GM12873 (cell line): ENCODE data around the gene SLC10A1.

Experiments used
- TF ChIP-seq, protein P1 (sequence below): IDR thresholded peaks from 2 replicates; pipeline ENCODE4 v1.5.1; 2012; ENCODE audit warnings: low read depth, mild to moderate bottlenecking, moderate library complexity, low read length, control low read depth; ENCODE audit not compliant: insufficient read depth; ENCODE audit errors: missing control alignments

The SLC10A1 gene

GRCh38 chr14:69808919-69809808 lies 12.1 kb upstream of the SLC10A1 start:
- TF ChIP-seq, protein P1, sequence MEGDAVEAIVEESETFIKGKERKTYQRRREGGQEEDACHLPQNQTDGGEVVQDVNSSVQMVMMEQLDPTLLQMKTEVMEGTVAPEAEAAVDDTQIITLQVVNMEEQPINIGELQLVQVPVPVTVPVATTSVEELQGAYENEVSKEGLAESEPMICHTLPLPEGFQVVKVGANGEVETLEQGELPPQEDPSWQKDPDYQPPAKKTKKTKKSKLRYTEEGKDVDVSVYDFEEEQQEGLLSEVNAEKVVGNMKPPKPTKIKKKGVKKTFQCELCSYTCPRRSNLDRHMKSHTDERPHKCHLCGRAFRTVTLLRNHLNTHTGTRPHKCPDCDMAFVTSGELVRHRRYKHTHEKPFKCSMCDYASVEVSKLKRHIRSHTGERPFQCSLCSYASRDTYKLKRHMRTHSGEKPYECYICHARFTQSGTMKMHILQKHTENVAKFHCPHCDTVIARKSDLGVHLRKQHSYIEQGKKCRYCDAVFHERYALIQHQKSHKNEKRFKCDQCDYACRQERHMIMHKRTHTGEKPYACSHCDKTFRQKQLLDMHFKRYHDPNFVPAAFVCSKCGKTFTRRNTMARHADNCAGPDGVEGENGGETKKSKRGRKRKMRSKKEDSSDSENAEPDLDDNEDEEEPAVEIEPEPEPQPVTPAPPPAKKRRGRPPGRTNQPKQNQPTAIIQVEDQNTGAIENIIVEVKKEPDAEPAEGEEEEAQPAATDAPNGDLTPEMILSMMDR = no peak

DNA sequence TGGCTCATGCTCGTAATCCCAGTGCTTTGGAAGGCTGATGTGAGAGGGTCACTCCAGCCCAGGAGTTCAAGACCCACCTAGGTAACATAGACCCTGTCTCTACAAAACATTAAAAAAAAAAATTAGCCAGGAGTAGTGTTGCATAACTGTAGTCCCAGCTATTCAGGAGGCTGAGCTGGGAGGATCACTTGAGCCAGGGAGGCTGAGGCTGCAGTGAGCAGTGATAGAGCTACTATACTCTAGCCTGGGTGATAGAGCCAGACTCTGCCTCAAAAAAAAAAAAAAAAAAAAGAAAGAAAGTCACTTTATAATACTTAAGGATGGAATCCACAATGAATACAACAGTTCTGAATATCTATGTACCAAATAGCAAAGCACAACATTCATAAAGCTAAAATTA lies 10.2 kb upstream of the SLC10A1 start:
- TF ChIP-seq, protein P1 = no peak

DNA sequence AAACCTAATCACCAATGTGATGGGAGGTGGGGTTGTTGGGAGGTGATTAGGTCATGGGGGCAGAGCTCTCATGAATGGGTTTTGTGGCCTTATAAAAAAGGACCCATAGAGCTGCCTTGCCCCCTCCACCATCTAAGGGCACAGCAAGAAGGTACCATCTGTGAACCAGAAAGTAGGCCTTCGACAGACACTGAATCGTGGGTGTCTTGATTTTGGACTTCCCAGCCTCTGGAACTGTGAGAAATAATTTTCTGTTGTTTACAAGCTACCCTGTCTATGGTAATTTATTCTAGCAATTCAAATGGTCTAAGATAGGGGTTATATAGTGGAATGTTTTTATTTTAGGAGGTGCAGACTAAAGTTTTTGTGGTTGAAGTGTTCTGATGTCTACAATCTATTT lies 7.9 kb upstream of the SLC10A1 start:
- TF ChIP-seq, protein P1 = no peak

GRCh38 chr14:69803753-69804152 lies 6.7 kb upstream of the SLC10A1 start:
- TF ChIP-seq, protein P1 = no peak

DNA sequence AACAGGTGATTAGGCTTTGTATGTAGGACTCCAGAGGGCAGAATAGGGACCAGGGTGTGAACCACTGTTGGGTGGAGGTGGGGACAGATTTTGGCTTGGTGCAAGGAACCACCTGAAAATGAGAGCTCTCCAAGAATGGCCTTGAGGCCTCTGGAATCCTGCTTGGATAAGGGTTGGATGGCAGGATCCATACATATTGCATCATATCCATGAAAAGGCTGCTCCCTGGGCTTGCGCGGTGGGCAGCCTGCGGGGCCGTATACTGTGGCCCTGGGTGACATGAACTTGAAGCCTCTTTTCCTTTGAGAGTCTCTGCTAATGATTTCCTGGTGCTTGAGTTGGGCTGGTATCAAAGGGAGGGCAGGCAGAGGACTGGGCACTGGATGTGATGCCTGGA lies 1.3 kb upstream of the SLC10A1 start:
- TF ChIP-seq, protein P1 = no peak

GRCh38 chr14:69797573-69798338 lies 715 bp upstream of the SLC10A1 start:
- TF ChIP-seq, protein P1 = no peak

DNA sequence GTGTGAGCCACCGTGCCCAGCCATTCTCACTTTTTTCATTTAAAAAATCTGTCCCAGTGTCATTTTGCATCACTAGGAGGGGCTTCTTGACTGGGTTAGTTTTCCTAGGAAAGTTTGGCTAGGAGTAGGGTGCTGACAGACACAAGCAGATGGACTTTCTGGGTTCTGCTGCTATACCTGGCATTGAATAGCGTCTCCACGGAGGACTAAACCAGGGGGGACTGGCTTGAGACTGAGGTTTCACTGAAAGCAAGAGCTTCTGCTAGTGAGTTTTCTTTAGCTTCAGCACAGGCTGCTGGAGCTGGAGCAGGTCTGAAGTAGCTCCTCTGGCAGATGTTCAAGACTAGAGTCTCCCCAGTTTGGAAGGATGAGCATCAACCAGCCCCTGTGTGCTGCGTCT lies 1.4 kb downstream of the SLC10A1 start:
- TF ChIP-seq, protein P1 = no peak
